SK-N-MC (cell line): ENCODE data around the gene DNAJA3.

Source experiments
- DNase-seq: peaks from one replicate; pipeline ENCODE4 v3.0.0-alpha.2; 2011; ENCODE audit warnings: low read depth, low spot score
- H3K27ac ChIP-seq: fragments of 200-600 bp; sonication (generic); 2 replicates; pipeline ENCODE4 v1.5.1; 2016; ENCODE audit warnings: mixed run types
- H3K36me3 ChIP-seq: fragments of 200-600 bp; sonication (generic); 2 replicates; pipeline ENCODE4 v1.6.1; 2017; ENCODE audit warnings: antibody characterized with exemption, low read length, mixed read lengths; ENCODE audit not compliant: insufficient read depth
- H3K4me3 ChIP-seq: fragments of 200-600 bp; sonication (generic); 2 replicates; pipeline ENCODE4 v1.5.1; 2016
- H3K9ac ChIP-seq: fragments of 200-600 bp; sonication (generic); 2 replicates; pipeline ENCODE4 v1.8.0; 2017; ENCODE audit warnings: mixed run types, mixed read lengths; ENCODE audit not compliant: insufficient read length
- H3K9me3 ChIP-seq: fragments of 200-600 bp; sonication (generic); 2 replicates; pipeline ENCODE4 v1.6.1; 2017; ENCODE audit warnings: low read depth, mild to moderate bottlenecking, antibody characterized with exemption, low read length, moderate library complexity, mixed read lengths
- EZH2 ChIP-seq: fragments of 200-600 bp; sonication (generic); IDR thresholded peaks from one replicate; pipeline ENCODE4 v1.6.1; 2017; ENCODE audit warnings: antibody characterized with exemption
- FOXP2 ChIP-seq: optimal IDR thresholded peaks from 2 replicates; pipeline ENCODE3; 2011; ENCODE audit warnings: mild to moderate bottlenecking, moderate library complexity; ENCODE audit not compliant: insufficient read depth; ENCODE audit errors: extremely low read length, control extremely low read depth
- POLR2AphosphoS5 ChIP-seq: IDR thresholded peaks from 2 replicates; pipeline ENCODE4 v1.6.1; 2012; ENCODE audit warnings: mild to moderate bottlenecking, low read depth, low read length, borderline replicate concordance

DNAJA3 gene

DNA sequence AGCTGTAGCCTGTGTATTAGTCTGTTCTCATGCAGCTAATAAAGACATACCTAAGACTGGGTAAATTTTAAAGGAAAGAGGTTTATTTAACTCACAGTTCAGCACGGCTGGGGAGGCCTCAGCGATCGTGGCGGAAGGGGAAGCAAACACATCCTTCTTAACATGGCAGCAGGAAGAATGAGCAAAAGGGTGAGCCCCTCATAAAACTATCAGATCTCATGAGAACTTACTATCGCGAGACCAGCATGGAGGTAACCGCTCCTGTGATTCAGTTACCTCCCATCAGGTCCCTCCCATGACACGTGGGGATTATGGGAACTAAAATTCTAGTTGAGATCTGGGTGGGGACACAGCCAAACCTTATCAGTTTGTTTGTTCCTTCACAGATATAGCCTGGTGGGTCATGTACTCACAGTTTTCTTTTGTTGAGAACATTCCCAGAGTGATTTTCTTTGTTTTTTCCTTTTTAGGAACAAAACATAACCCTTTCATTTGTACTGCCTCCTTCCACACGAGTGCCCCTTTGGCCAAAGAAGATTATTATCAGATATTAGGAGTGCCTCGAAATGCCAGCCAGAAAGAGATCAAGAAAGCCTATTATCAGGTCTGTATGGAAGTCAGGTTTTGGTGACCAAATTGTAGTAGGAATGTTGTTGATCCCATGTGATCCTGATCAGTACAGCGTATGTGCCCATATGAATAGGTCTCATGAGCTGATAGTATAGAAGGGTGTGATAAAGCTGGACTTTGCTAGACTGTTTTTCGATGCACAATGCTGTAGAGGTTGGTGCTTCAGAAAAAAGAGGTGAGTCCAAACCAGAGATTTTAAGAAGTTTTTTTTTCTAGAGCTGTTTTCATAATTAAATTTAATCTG is 8.5 kb downstream of the DNAJA3 start:
- Histone ChIP-seq H3K9me3 (no peaks in the 10 kb centered on the region), H3K9ac (no peak overlapping the region), H3K36me3 (peaks cover 78% of the 10 kb centered on the region), H3K4me3 (no peak overlapping the region), H3K27ac (no peak overlapping the region)
- no peak for TF ChIP-seq POLR2AphosphoS5
- TF ChIP-seq EZH2, result no peak
- no peak for TF ChIP-seq FOXP2
- no peak for DNase-seq

DNA sequence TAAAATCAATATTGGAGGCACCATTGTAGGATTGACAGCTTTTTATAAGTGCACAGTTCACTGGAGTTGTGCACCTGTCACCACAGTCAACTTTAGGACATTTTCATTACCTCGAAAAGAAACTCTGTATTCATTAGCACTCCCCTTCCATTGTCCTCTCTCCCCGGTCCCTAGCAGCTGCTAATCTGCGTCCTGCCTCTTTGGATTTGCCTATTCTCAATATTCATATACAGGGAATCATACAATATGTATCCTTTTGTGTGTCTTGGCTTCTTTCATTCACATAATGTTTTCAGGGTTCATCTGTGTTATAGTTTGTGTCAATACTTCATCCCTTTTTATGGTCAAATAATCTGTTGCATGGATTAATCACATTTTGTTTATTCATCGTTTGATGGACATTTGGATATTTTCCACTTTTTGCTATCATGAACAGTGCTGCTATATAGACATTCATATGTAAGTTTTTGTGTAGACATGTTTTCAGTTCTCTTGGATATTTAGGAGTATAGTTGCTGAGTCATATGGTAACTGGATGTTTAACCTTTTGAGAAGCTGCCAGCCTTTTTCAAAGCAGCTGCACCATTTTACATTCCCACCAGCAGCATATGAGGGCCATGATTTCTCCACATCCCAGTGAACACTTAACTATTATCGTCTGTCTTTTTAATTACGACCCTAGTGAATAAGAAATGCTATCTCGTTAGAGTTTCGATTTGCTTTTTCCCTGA is 9.8 kb downstream of the DNAJA3 start:
- H3K27ac ChIP-seq, result no peak overlapping the region
- H3K9me3 ChIP-seq, result no peaks in the 10 kb centered on the region
- no peak overlapping the region for H3K9ac ChIP-seq
- H3K36me3 ChIP-seq, result peaks cover 80% of the 10 kb centered on the region
- DNase-seq, result no peak
- no peak for TF ChIP-seq EZH2
- no peak for TF ChIP-seq FOXP2
- no peak for TF ChIP-seq POLR2AphosphoS5
- no peak overlapping the region for H3K4me3 ChIP-seq

DNA sequence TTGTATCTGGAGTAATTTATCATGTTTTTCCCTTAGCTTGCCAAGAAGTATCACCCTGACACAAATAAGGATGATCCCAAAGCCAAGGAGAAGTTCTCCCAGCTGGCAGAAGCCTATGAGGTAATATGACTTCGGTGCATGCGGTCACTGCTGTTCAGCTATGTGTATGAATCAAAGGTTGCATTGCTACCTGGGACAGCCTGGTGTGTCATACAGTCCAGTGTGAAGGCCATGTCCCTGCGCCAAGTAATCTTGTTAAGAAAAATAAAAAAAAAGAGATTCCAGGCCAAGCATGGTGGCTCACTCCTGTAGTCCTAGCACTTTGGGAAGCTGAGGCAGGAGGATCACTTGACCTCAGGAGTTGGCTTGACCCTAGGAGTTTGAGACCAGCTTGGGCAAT is 11.7 kb downstream of the DNAJA3 start:
- TF ChIP-seq FOXP2 (no peak), EZH2 (no peak), POLR2AphosphoS5 (no peak)
- Histone ChIP-seq H3K4me3 (no peak overlapping the region), H3K36me3 (peaks cover 84% of the 10 kb centered on the region), H3K9me3 (no peaks in the 10 kb centered on the region), H3K9ac (no peak overlapping the region), H3K27ac (no peak overlapping the region)
- DNase-seq, result no peak

DNA sequence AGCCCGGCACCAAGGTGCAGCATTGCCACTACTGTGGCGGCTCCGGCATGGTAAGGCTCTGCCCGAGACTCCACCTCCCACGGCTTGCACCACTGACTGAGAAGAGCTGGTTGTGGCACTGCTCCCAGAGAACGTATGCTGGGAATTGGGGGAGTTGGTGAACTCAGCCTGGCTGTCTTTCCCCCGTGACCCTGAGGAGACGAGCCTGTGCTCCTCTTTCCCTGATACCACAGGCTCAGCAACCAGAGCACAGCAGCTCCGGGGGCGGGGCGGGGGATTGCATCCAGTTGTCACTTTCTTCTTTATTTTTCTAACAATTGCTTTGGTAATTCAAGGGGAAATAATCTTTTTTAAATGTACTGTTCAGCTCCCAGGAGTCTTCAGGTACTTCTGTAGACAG is 16.7 kb downstream of the DNAJA3 start:
- TF ChIP-seq EZH2 (no peak), FOXP2 (no peak), POLR2AphosphoS5 (no peak)
- no peak overlapping the region for H3K9ac ChIP-seq
- H3K9me3 ChIP-seq, result no peaks in the 10 kb centered on the region
- DNase-seq, result no peak
- H3K36me3 ChIP-seq, result peaks cover 92% of the 10 kb centered on the region
- no peak overlapping the region for H3K27ac ChIP-seq
- no peak overlapping the region for H3K4me3 ChIP-seq

DNA sequence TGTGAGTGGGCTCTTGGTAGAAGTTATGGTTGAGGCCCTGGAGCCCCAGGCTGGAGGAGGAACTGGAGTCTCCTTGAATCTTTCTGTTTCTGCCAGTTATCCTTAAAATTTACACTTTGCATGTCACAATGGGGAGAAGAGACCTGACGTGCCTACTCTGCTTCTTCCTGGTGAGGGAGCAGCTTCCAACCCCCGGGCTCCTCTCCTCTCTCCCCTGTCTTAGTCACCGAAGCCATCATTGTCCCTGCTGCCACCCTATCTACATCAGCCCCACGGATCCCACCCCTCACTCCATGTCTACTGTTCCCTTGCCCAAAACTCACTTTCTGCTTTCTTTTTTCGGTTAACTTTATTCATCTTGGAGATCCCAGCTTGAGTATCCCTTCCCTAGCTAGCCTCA is 17.6 kb downstream of the DNAJA3 start:
- no peak overlapping the region for H3K4me3 ChIP-seq
- H3K9ac ChIP-seq, result no peak overlapping the region
- H3K27ac ChIP-seq, result no peak overlapping the region
- H3K9me3 ChIP-seq, result no peaks in the 10 kb centered on the region
- TF ChIP-seq EZH2 (no peak), POLR2AphosphoS5 (no peak), FOXP2 (no peak)
- no peak for DNase-seq
- H3K36me3 ChIP-seq, result peaks cover 87% of the 10 kb centered on the region

DNA sequence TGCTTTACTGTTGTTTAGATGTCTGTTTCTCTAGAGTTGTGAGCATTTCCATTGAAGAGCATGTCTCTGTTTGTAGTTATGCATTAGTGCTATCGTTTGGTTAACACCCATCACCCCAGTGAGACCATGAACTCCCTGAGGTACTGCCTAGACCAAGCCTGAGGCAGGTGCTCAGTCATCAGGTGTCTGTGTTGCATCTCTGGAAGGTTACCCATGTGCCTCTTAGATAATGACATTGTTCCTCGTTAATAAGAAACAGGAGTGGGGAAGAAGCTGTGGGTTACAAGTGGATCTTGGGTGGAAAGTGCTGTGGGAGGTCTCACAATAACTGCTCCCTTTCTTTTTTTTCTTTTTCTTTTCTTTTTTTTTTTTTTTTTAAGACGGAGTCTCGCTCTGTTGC is 18.3 kb downstream of the DNAJA3 start:
- no peak for DNase-seq
- H3K36me3 ChIP-seq, result peaks cover 87% of the 10 kb centered on the region
- TF ChIP-seq POLR2AphosphoS5 (no peak), FOXP2 (no peak), EZH2 (no peak)
- H3K27ac ChIP-seq, result no peak overlapping the region
- H3K4me3 ChIP-seq, result no peak overlapping the region
- H3K9me3 ChIP-seq, result no peaks in the 10 kb centered on the region
- no peak overlapping the region for H3K9ac ChIP-seq

DNA sequence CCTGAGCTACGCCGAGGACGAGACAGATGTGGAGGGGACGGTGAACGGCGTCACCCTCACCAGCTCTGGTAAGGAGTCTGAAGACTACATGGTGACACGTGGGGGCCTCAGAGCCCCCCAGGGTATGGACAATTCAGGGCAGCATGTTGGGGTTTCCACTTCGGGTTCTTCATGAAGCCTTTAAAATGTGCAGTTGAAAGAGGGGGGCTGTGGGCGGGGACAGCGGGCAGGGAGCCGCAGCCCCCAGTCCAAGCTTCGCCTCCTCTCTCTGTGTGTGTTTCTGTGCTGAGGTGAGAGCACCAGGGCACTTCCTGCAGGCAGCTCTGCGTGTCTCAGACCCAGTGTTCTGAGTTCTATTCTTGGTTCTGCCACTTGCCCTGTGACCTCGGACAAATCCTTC is 24.8 kb downstream of the DNAJA3 start:
- H3K36me3 ChIP-seq, result peaks cover 79% of the 10 kb centered on the region
- TF ChIP-seq POLR2AphosphoS5 (no peak), FOXP2 (no peak), EZH2 (no peak)

DNA sequence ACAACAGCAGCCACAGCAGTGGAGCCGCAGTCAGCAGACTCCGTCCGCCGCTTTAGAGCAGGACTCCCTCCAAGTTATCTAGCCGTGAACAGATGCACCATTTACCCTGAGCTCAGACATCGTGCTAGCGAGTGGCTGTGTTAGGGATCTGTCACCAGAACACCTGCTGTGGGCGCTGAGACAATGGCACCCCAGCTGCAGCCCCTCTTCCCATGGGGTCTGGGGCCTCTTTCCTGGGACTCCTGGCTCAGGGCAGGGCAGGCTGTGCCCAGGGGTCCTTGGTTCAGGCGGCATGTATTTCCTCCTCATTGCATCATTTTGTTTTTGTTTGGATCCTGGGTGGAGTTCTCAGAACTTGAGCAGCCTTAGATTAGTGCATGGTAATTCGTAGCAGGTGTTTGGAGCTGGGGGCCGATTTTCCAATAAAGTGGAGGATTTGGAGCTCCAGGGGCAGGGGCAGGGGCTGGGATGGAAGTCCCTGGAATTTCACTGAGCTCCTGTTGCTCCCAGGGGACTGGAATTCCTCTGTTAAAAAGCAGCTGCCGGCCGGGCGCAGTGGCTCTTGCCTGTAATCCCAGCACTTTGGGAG is 25.4 kb downstream of the DNAJA3 start:
- DNase-seq, result no peak
- TF ChIP-seq FOXP2 (peak; percentile 87), POLR2AphosphoS5 (no peak)
- Histone ChIP-seq H3K9me3 (no peaks in the 10 kb centered on the region), H3K4me3 (peak overlapping the region; percentile 37; the same call in 1 of the 2 replicates), H3K9ac (peak overlapping the region; percentile 69), H3K36me3 (peaks cover 82% of the 10 kb centered on the region), H3K27ac (peak overlapping the region; percentile 94)

More for the DNA sequence above, 24.8 kb downstream of the DNAJA3 start:
- H3K9ac ChIP-seq, result peak overlapping the region; percentile 69
- no peak for DNase-seq
- no peaks in the 10 kb centered on the region for H3K9me3 ChIP-seq
- no peak overlapping the region; the same call in 1 of the 2 replicates for H3K4me3 ChIP-seq
- peak overlapping the region; percentile 94 for H3K27ac ChIP-seq
